ENCODE data around the gene FMO5. TPM values are rescaled to one million over a fixed set of nuclear protein-coding genes. Genes with fewer than 3 reads are reported as not detected.

Gene FMO5
- total and polyA plus RNA-seq, 2 experiments from 2014 or later = 0.73 to 0.84 TPM

DNA sequence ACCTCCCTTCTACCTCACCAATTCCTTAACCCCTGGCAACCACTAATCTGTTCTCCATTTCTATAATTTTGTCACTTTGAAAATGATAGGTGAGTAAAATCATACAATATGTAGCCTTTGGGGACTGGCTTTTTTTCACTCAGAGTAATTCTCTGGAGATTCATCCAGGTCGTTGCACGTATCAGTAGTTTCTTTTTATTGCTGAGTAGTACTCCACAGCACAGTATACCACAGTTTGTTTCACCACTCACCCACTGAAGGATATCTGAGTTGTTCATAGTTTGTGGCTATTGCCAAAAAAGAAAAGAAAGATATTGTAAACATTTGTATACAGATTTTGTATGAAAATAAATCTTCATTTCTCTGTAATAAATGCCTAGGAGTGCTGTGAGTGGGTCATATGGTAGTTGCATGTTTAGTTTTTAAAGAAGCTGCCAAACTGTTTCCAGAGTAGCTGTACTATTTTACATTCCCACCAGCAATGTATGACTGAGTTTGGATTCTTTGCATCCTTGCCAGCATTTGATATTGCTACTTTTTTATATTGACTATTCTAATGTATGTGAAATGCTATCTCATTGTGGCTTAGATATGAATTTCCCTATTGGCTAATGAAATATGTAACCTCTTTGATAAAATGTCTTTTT is 21.0 kb upstream of the FMO5 start:
- peaks cover 16% of the 10 kb centered on the region; the same call in 1 of the 2 replicates for H4K20me1 ChIP-seq (replicated peaks; ENCODE audit: insufficient read depth)
- no peaks in the 10 kb centered on the region for H3K36me3 ChIP-seq (ENCODE audit: insufficient read depth)
- no peak overlapping the region for H3K27ac Mint-ChIP-seq
- H3K27me3 Mint-ChIP-seq (ENCODE audit: insufficient read depth, low read depth, poor library complexity) = peaks cover 7% of the 10 kb centered on the region
- H3K4me2 ChIP-seq = no peak overlapping the region
- H2AFZ ChIP-seq = no peak overlapping the region
- H3K4me1 ChIP-seq (ENCODE audit: insufficient read depth) = peaks cover 38% of the 10 kb centered on the region
- H3K4me1 Mint-ChIP-seq = peaks cover 48% of the 10 kb centered on the region
- H3K27me3 ChIP-seq (ENCODE audit: insufficient read depth) = no peaks in the 10 kb centered on the region; the same call in 1 of the 2 replicates
- DNase-seq (ENCODE audit: low spot score) (no peak), ATAC-seq (no peak)
- peaks cover 78% of the 10 kb centered on the region for H3K79me2 ChIP-seq (replicated peaks; ENCODE audit: insufficient read depth)
- no peak overlapping the region for H3K27ac ChIP-seq (ENCODE audit: low read depth)
- H3K4me3 ChIP-seq = no peak overlapping the region
- H3K36me3 Mint-ChIP-seq (ENCODE audit: low read depth) = no peaks in the 10 kb centered on the region
- TF ChIP-seq ZNF331 (CRISPR knock-in tag; IDR thresholded peaks at IDR 0.05; ENCODE audit: low read depth) (no peak), ETS1 (IDR thresholded peaks at IDR 0.05) (no peak), CREB1 (CRISPR knock-in tag; IDR thresholded peaks at IDR 0.05; ENCODE audit: low read depth) (no peak), POLR2AphosphoS5 (IDR thresholded peaks at IDR 0.05; ENCODE audit: low read depth) (no peak), EZH2phosphoT487 (IDR thresholded peaks at IDR 0.05; ENCODE audit: unreplicated experiment) (no peak), ZNF114 (CRISPR knock-in tag; IDR thresholded peaks at IDR 0.05) (no peak), NANOG (IDR thresholded peaks at IDR 0.05; ENCODE audit: borderline replicate concordance) (no peak), EZH2 (IDR thresholded peaks at IDR 0.05; ENCODE audit: low read depth, unreplicated experiment) (no peak), JUNB (IDR thresholded peaks at IDR 0.05; ENCODE audit: unreplicated experiment) (no peak), STAT1 (IDR thresholded peaks at IDR 0.05; ENCODE audit: unreplicated experiment) (no peak)
- TF ChIP-seq, protein P1, sequence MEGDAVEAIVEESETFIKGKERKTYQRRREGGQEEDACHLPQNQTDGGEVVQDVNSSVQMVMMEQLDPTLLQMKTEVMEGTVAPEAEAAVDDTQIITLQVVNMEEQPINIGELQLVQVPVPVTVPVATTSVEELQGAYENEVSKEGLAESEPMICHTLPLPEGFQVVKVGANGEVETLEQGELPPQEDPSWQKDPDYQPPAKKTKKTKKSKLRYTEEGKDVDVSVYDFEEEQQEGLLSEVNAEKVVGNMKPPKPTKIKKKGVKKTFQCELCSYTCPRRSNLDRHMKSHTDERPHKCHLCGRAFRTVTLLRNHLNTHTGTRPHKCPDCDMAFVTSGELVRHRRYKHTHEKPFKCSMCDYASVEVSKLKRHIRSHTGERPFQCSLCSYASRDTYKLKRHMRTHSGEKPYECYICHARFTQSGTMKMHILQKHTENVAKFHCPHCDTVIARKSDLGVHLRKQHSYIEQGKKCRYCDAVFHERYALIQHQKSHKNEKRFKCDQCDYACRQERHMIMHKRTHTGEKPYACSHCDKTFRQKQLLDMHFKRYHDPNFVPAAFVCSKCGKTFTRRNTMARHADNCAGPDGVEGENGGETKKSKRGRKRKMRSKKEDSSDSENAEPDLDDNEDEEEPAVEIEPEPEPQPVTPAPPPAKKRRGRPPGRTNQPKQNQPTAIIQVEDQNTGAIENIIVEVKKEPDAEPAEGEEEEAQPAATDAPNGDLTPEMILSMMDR (conservative IDR thresholded peaks at IDR 0.05; ENCODE audit: low read depth in 2 of 2) = no peak
- TF ChIP-seq, protein P2, sequence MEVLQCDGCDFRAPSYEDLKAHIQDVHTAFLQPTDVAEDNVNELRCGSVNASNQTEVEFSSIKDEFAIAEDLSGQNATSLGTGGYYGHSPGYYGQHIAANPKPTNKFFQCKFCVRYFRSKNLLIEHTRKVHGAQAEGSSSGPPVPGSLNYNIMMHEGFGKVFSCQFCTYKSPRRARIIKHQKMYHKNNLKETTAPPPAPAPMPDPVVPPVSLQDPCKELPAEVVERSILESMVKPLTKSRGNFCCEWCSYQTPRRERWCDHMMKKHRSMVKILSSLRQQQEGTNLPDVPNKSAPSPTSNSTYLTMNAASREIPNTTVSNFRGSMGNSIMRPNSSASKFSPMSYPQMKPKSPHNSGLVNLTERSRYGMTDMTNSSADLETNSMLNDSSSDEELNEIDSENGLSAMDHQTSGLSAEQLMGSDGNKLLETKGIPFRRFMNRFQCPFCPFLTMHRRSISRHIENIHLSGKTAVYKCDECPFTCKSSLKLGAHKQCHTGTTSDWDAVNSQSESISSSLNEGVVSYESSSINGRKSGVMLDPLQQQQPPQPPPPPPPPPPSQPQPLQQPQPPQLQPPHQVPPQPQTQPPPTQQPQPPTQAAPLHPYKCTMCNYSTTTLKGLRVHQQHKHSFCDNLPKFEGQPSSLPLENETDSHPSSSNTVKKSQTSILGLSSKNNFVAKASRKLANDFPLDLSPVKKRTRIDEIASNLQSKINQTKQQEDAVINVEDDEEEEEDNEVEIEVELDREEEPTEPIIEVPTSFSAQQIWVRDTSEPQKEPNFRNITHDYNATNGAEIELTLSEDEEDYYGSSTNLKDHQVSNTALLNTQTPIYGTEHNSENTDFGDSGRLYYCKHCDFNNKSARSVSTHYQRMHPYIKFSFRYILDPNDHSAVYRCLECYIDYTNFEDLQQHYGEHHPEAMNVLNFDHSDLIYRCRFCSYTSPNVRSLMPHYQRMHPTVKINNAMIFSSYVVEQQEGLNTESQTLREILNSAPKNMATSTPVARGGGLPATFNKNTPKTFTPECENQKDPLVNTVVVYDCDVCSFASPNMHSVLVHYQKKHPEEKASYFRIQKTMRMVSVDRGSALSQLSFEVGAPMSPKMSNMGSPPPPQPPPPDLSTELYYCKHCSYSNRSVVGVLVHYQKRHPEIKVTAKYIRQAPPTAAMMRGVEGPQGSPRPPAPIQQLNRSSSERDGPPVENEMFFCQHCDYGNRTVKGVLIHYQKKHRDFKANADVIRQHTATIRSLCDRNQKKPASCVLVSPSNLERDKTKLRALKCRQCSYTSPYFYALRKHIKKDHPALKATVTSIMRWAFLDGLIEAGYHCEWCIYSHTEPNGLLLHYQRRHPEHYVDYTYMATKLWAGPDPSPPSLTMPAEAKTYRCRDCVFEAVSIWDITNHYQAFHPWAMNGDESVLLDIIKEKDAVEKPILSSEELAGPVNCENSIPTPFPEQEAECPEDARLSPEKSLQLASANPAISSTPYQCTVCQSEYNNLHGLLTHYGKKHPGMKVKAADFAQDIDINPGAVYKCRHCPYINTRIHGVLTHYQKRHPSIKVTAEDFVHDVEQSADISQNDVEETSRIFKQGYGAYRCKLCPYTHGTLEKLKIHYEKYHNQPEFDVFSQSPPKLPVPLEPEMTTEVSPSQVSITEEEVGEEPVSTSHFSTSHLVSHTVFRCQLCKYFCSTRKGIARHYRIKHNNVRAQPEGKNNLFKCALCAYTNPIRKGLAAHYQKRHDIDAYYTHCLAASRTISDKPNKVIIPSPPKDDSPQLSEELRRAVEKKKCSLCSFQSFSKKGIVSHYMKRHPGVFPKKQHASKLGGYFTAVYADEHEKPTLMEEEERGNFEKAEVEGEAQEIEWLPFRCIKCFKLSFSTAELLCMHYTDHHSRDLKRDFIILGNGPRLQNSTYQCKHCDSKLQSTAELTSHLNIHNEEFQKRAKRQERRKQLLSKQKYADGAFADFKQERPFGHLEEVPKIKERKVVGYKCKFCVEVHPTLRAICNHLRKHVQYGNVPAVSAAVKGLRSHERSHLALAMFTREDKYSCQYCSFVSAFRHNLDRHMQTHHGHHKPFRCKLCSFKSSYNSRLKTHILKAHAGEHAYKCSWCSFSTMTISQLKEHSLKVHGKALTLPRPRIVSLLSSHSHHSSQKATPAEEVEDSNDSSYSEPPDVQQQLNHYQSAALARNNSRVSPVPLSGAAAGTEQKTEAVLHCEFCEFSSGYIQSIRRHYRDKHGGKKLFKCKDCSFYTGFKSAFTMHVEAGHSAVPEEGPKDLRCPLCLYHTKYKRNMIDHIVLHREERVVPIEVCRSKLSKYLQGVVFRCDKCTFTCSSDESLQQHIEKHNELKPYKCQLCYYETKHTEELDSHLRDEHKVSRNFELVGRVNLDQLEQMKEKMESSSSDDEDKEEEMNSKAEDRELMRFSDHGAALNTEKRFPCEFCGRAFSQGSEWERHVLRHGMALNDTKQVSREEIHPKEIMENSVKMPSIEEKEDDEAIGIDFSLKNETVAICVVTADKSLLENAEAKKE (CRISPR knock-in tag; IDR thresholded peaks at IDR 0.05) = no peak
- TF ChIP-seq, protein P3, sequence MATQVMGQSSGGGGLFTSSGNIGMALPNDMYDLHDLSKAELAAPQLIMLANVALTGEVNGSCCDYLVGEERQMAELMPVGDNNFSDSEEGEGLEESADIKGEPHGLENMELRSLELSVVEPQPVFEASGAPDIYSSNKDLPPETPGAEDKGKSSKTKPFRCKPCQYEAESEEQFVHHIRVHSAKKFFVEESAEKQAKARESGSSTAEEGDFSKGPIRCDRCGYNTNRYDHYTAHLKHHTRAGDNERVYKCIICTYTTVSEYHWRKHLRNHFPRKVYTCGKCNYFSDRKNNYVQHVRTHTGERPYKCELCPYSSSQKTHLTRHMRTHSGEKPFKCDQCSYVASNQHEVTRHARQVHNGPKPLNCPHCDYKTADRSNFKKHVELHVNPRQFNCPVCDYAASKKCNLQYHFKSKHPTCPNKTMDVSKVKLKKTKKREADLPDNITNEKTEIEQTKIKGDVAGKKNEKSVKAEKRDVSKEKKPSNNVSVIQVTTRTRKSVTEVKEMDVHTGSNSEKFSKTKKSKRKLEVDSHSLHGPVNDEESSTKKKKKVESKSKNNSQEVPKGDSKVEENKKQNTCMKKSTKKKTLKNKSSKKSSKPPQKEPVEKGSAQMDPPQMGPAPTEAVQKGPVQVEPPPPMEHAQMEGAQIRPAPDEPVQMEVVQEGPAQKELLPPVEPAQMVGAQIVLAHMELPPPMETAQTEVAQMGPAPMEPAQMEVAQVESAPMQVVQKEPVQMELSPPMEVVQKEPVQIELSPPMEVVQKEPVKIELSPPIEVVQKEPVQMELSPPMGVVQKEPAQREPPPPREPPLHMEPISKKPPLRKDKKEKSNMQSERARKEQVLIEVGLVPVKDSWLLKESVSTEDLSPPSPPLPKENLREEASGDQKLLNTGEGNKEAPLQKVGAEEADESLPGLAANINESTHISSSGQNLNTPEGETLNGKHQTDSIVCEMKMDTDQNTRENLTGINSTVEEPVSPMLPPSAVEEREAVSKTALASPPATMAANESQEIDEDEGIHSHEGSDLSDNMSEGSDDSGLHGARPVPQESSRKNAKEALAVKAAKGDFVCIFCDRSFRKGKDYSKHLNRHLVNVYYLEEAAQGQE (IDR thresholded peaks at IDR 0.05; ENCODE audit: unreplicated experiment) = no peak
- H3K4me3 Mint-ChIP-seq = no peak overlapping the region
- no peaks in the 10 kb centered on the region for H3K9me2 ChIP-seq (ENCODE audit: insufficient read depth)
- H3F3A ChIP-seq (replicated peaks; ENCODE audit: low read depth) = no peaks in the 10 kb centered on the region
- H3K9me3 Mint-ChIP-seq = no peaks in the 10 kb centered on the region

Data from GM23338 (cell line).